HUES6 (cell line): ENCODE data around the gene MZB1.
"Not testable (repeated sequence)": the region's sequence is repeated elsewhere in the genome, so short reads cannot be mapped to it uniquely, and the experiment has no call there.

ENCODE experiments used
- H3K27ac ChIP-seq: 2 replicates; pipeline ENCODE4 v1.7.0; 2013; ENCODE audit warnings: low read depth, mild to moderate bottlenecking, low read length, inconsistent platforms
- H3K27me3 ChIP-seq: 2 replicates; pipeline ENCODE4 v1.6.1; 2013; ENCODE audit warnings: low read length; ENCODE audit not compliant: control insufficient read depth, insufficient read depth
- H3K36me3 ChIP-seq: 2 replicates; pipeline ENCODE4 v1.6.1; 2013; ENCODE audit warnings: low read length; ENCODE audit not compliant: control insufficient read depth, insufficient read depth
- H3K4me1 ChIP-seq: 2 replicates; pipeline ENCODE4 v1.6.1; 2013; ENCODE audit warnings: low read length; ENCODE audit not compliant: control insufficient read depth, insufficient read depth
- H3K4me3 ChIP-seq: 2 replicates; pipeline ENCODE4 v1.5.1; 2013; ENCODE audit warnings: low read depth, low read length
- H3K9ac ChIP-seq: one replicate; pipeline ENCODE4 v1.6.1; 2013; ENCODE audit warnings: mild to moderate bottlenecking, low read length
- H3K9me3 ChIP-seq: 2 replicates; pipeline ENCODE4 v1.6.1; 2013; ENCODE audit warnings: low read depth, low read length; ENCODE audit not compliant: control insufficient read depth, insufficient read depth

The MZB1 gene

DNA sequence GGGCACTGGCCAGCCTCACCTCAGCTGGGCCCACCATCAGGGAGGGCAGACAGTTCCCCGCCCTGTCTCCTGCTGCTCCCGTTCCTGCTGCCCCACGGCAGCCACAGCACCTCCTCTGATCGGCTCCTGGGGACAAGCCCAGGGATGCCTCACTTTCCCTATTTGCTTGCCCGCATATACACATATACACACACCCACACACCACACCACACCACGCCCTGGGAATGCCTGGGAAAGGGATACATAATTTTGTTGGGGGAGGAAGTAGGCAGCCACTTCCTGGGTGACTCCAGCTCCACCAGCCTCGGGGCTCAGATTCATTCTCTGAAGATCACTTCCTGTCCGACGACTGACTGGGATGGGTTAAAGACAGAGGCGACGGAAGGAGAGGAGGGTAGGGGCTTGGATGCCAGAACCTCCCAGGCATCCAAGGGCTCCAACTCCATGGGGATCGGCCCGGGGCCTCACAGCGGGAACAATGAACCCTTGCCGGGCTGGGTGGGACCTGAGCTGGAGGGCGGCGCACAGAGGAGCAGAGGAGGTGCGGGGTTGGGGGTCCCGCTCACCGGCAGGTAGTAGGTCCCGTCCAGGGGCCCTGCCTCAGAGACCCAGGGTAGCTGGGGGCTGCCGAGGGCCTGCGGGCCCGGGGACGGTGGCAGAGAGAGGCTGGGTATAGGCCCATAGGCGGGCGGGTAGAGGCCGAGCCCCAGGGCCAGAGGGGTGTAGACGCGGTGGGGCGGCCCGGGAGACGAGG is 2.0 kb upstream of the MZB1 start:
- H3K27me3 ChIP-seq, result peaks cover 29% of the 10 kb centered on the region
- no peak overlapping the region for H3K9ac ChIP-seq
- no peaks in the 10 kb centered on the region for H3K36me3 ChIP-seq
- H3K9me3 ChIP-seq, result no peaks in the 10 kb centered on the region
- peaks cover 40% of the 10 kb centered on the region for H3K4me1 ChIP-seq
- peak overlapping the region; percentile 68 for H3K4me3 ChIP-seq
- H3K27ac ChIP-seq, result no peak overlapping the region

GRCh38 chr5:139390639-139391569 is 1.2 kb upstream of the MZB1 start:
- Histone ChIP-seq H3K36me3 (no peaks in the 10 kb centered on the region), H3K4me3 (no peak overlapping the region), H3K27ac (no peak overlapping the region), H3K9me3 (no peaks in the 10 kb centered on the region), H3K4me1 (peaks cover 33% of the 10 kb centered on the region), H3K9ac (no peak overlapping the region), H3K27me3 (peaks cover 29% of the 10 kb centered on the region)

DNA sequence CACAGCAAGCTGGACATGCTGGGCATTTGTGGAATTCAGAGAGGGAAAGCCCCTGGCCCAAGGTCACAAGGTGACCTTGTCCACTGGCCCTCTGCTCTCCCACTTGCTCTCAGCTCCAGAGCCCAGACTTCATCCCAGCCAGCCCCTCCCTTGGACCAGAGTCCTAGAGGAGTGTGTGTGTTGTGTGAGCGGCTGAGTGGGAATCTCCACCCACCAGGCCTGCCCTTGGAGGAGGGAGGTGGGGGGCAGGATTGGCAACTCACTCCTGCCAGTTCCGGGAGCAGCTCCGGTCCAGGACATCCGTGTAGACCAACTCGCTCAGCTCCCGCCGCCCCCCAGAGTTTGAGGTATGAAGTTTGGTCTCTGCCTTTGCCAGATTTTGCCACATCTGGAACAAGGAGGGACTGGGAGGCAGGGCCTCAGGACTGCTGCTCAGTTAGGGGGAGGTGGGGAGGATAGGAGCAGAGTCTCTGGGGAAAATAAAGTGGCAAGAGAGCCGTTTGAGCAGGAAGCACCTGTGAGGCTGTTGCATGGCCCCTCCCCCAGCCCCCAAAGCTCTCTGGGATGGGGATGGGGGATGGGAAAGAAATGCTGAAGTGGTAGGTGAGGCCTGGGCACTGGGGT is 1.4 kb downstream of the MZB1 start:
- H3K27me3 ChIP-seq, result peaks cover 6% of the 10 kb centered on the region
- no peaks in the 10 kb centered on the region for H3K9me3 ChIP-seq
- H3K36me3 ChIP-seq, result no peaks in the 10 kb centered on the region
- no peak overlapping the region for H3K27ac ChIP-seq
- no peak overlapping the region for H3K4me3 ChIP-seq
- H3K4me1 ChIP-seq, result peaks cover 20% of the 10 kb centered on the region
- no peak overlapping the region for H3K9ac ChIP-seq

- Histone ChIP-seq H3K4me3 (no peak overlapping the region), H3K27ac (no peak overlapping the region), H3K36me3 (no peaks in the 10 kb centered on the region), H3K9ac (no peak overlapping the region), H3K4me1 (peaks cover 20% of the 10 kb centered on the region), H3K9me3 (no peaks in the 10 kb centered on the region), H3K27me3 (no peaks in the 10 kb centered on the region; the same call in 1 of the 2 replicates)
Measured at GRCh38 chr5:139387611-139388197, 2.0 kb downstream of the MZB1 start.

DNA sequence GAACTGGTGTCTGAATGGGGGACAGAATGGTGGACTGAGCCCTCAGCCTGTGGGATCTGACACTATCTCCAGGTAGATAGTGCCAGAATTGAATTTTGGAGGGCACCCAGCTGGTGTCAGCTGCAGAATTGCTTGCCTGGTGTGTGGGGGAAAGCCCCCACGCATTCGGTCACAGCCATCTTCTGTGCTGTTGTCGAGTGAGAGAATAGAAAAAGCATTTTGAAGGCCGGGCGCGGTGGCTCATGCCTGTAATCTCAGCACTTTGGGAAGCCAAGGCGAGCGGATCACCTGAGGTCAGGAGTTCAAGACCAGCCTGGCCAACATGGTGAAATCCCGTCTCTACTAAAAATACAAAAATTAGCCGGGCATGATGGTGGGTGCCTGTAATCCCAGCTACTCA is 2.8 kb downstream of the MZB1 start:
- H3K9ac ChIP-seq, H3K27ac ChIP-seq, H3K9me3 ChIP-seq, H3K27me3 ChIP-seq, H3K36me3 ChIP-seq, H3K4me3 ChIP-seq: not testable (repeated sequence)
- H3K4me1 ChIP-seq, result peaks cover 19% of the 10 kb centered on the region

GRCh38 chr5:139386050-139386438 is 3.7 kb downstream of the MZB1 start:
- no peak overlapping the region for H3K9ac ChIP-seq
- no peaks in the 10 kb centered on the region for H3K9me3 ChIP-seq
- no peak overlapping the region for H3K27ac ChIP-seq
- H3K4me1 ChIP-seq, result peaks cover 12% of the 10 kb centered on the region
- H3K36me3 ChIP-seq, result no peaks in the 10 kb centered on the region
- H3K27me3 ChIP-seq, result no peaks in the 10 kb centered on the region
- no peak overlapping the region for H3K4me3 ChIP-seq

DNA sequence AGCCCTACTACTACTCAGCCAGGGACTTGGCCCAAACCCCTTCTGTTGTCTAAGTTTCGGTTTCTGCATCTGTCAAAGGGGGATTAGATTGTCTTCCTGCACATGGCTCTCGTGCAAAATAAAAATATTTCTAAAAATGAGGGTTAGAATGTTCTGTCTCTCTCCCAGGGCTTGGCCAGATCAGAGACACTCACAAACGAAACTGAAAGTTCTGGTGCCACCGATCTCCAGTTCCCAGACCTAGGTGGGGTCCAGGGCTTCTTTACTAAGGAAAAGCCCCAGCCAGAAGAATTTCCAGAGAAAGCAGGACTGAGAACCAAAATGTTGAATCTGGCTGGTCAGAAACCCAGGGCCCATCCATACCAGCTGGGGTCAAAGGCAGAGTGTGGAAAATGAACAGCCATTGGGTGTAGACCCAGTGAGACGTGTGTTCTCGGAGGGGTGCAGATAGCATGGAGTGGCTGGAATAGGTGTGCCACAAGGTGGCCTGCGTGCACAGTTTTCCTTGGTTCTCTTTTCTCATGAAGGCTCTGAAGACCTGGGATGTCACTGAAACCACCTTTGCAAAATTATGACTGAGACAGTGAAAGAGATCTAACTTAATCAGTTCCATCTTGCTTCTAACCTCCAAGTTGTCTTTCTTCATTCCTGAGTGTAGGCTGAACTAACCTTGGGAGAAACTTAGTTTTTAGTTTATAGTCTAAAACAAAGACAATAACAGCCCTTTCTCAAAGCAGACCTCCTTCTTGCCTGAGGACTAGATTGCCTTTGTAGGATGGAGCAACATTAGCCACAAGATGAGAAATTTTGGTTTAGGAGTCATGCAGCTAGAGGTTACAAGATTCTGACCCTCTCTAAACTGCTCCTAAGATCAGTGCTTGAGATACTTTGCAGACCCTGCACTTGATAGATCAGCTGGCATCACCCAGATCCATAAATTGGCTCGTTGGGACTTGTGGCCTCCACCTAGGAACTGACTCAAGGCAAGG is 4.4 kb downstream of the MZB1 start:
- Histone ChIP-seq H3K27ac (no peak overlapping the region), H3K4me3 (no peak overlapping the region), H3K9me3 (no peaks in the 10 kb centered on the region), H3K4me1 (peaks cover 12% of the 10 kb centered on the region), H3K36me3 (no peaks in the 10 kb centered on the region), H3K27me3 (no peaks in the 10 kb centered on the region), H3K9ac (no peak overlapping the region)

DNA sequence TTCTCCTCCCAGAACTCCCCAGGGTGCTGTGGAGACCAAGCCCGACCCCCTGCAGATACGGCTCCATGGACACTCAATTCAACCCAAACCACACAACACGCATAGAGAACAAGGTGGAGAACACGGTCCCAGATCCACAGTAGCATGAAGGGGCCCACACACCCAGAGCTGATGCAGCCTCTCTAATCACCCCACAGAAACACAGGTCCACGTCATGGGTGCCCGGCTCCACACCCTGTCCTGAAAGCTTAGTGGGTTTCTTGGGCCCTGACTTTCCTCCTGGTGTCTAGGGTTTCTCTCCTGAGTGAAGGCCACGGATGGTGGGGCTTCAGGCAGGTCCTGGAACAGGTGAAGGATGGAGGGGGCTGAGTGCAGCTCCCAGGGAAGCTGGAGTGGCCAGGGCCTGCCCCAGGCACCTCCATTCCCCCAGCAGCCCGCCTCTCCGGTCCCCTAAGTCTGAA is 5.1 kb downstream of the MZB1 start:
- H3K4me3 ChIP-seq, result no peak overlapping the region
- H3K36me3 ChIP-seq, result no peaks in the 10 kb centered on the region
- no peaks in the 10 kb centered on the region for H3K9me3 ChIP-seq
- peaks cover 12% of the 10 kb centered on the region for H3K4me1 ChIP-seq
- H3K9ac ChIP-seq, result no peak overlapping the region
- H3K27me3 ChIP-seq, result no peaks in the 10 kb centered on the region
- no peak overlapping the region for H3K27ac ChIP-seq

DNA sequence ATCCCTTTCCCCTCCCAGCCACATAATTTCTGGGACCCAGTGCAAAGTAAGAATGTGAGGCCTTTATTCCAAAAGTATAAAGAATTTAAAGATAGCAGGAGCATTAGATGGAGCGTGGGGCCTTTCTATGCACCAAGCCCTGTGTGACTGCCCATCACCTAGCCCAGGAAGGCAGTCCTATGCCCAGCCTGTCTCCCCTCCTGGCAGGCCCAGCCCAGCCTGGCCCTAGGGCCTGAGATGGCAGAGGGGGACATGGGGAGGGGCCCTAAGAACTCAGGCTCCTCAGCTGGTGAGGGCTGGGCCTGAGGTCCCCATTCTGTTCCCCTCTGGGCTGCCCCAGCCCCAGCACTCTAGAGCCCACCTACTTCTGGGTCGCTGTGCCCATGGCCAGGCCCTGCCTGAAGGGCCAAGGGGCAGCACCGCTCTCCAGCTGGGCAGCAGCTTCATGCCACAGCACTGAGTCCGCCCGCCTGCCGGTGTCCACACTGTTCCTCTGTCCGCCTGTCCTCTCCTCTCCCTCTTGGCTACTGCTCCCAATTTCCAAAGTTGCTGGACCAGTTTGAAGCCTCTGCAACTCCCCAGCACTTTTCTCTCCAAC is 5.6 kb downstream of the MZB1 start:
- H3K9ac ChIP-seq, result no peak overlapping the region
- H3K27ac ChIP-seq, result no peak overlapping the region
- no peaks in the 10 kb centered on the region for H3K36me3 ChIP-seq
- H3K4me1 ChIP-seq, result peaks cover 13% of the 10 kb centered on the region
- H3K27me3 ChIP-seq, result no peaks in the 10 kb centered on the region
- H3K9me3 ChIP-seq, result no peaks in the 10 kb centered on the region
- no peak overlapping the region for H3K4me3 ChIP-seq
